ENCODE measurements around the gene TMEM187.

The TMEM187 gene

DNA sequence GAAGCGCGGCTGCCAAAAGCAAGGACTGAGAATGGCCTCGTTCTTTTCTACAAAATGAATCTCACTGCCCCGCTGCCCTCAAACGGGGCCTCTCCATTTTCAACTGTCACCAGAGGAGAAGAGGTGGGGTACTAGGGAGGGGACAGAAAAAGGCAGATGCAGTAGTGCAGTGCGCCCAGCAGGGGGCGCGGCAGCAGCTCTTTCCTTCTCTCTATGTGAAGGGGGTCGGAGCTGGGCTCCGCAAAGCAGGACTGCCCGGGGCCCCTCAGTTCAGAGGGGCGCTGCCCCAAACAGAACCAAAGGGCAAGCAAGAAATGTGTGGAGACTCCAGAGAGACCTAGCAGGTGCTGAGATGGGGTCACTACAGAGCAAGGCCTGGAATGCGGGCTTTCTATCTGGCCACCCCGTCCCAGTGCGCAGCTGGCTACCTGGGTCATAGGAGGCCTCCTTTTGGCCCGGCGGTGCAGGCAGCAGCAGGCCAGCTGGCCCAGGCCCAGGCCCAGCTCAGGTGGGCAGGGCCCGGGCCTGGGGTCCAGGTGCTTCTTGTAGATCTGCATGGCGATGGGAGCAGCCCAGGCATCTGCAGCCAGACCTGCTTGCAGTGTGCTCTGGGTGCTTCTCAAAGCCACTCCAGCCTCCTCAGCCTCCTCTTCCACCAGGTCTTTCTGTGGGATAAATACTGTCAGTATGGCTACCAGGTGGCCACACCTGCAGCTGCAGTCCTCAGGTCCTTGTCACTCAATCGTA, 41.2 kb downstream of the TMEM187 start:
- Histone ChIP-seq H3K27me3 (ENCODE audit: insufficient read depth, low read length) (no peaks in the 10 kb centered on the region), H3K4me3 (ENCODE audit: low read length) (no peak overlapping the region), H3K4me1 (ENCODE audit: insufficient read depth, low read length) (no peaks in the 10 kb centered on the region), H3K36me3 (ENCODE audit: insufficient read depth, low read depth, low read length) (peaks cover 17% of the 10 kb centered on the region; the same call in 1 of the 2 replicates), H3K9me3 (ENCODE audit: insufficient read depth, low read depth, low read length) (no peaks in the 10 kb centered on the region), H3K9ac (ENCODE audit: low read depth, low read length) (no peak overlapping the region), H3K27ac (ENCODE audit: low read length) (no peak overlapping the region)

GRCh38 chrX:154014429-154015380, 42.2 kb downstream of the TMEM187 start:
- H3K36me3 ChIP-seq (ENCODE audit: insufficient read depth, low read depth, low read length): peaks cover 17% of the 10 kb centered on the region; the same call in 1 of the 2 replicates
- H3K9me3 ChIP-seq (ENCODE audit: insufficient read depth, low read depth, low read length): no peaks in the 10 kb centered on the region
- H3K4me1 ChIP-seq (ENCODE audit: insufficient read depth, low read length): no peaks in the 10 kb centered on the region
- H3K27ac ChIP-seq (ENCODE audit: low read length): no peak overlapping the region
- no peak overlapping the region for H3K4me3 ChIP-seq (ENCODE audit: low read length)
- H3K27me3 ChIP-seq (ENCODE audit: insufficient read depth, low read length): no peaks in the 10 kb centered on the region
- no peak overlapping the region for H3K9ac ChIP-seq (ENCODE audit: low read depth, low read length)

DNA sequence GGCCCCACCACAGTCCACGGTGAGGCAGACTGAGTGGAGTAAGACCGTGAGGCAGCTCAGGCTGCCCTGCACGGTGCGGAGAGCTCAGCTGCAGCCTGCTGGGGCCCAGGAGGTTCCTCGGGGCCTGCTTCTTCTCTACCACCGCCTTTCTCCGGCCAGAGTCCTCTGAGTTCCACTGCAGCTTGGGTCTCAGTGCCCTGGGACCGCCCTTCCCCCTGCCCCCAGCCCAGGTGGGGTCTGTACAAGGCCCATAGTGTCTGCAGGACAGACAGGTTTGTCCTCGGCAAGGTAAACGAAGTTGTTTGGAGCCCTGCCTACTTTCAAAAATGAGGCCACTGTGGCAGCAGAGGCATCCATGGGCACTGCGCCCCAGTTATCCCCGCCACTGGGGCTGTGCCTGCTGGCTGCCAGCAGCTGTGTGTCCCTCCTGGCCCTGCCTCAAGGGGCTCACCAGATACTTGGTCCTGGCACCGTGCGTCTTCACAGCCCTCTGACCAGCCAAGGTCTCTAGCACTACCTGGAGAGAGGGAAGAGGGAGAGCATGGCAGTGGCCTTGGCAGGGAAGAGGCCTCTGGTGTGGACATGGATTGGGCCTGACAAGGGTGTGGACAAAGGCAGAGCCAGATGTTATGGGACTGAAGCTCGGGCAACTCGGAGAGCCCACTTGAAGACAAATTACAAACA, 43.2 kb downstream of the TMEM187 start:
- H3K27me3 ChIP-seq (ENCODE audit: insufficient read depth, low read length): no peaks in the 10 kb centered on the region
- peaks cover 17% of the 10 kb centered on the region; the same call in 1 of the 2 replicates for H3K36me3 ChIP-seq (ENCODE audit: insufficient read depth, low read depth, low read length)
- H3K4me3 ChIP-seq (ENCODE audit: low read length): no peak overlapping the region
- no peaks in the 10 kb centered on the region for H3K9me3 ChIP-seq (ENCODE audit: insufficient read depth, low read depth, low read length)
- no peak overlapping the region for H3K9ac ChIP-seq (ENCODE audit: low read depth, low read length)
- 0 out of 2 replicates have a peak, but pooled peaks cover 2% of the 10 kb centered on the region for H3K4me1 ChIP-seq (ENCODE audit: insufficient read depth, low read length)
- H3K27ac ChIP-seq (ENCODE audit: low read length): no peak overlapping the region

DNA sequence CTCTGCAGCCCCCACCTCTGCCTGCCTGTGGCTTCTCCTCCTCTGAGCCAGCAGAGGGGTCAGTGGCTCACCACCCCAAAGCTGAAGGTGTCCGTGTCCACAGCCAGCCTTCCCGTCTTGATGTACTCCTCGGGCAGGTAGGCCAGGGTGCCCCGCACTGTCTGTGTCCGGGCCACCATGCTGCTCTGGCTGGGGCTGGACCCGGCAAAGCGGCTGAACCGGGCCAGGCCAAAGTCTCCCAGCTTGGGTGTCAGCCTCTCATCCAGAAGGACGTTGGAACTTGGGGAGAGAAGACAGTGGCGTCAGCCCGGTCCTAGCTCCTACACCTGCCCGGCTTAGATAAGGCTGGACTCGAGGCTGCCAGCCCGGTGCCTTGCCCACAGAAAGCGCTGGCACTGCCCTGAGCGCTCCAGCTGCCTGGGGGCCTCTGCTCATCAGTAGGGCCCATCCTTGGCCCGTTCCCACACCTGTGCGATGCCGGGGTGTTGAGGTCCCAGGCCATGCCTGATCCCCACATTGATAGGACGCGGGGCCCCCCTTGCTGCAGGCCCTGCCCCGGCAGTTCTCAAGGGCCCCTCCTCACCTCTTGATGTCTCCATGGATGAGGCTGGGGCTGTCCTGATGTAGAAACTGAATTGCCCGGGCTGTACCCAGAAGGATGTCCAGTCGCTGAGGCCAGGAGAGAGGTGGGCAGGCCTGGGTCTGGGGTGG, 44.0 kb downstream of the TMEM187 start:
- H3K27ac ChIP-seq (ENCODE audit: low read length): no peak overlapping the region
- H3K4me1 ChIP-seq (ENCODE audit: insufficient read depth, low read length): 0 out of 2 replicates have a peak, but pooled peaks cover 5% of the 10 kb centered on the region
- H3K4me3 ChIP-seq (ENCODE audit: low read length): no peak overlapping the region
- H3K9ac ChIP-seq (ENCODE audit: low read depth, low read length): no peak overlapping the region
- peaks cover 14% of the 10 kb centered on the region; the same call in 1 of the 2 replicates for H3K36me3 ChIP-seq (ENCODE audit: insufficient read depth, low read depth, low read length)
- H3K27me3 ChIP-seq (ENCODE audit: insufficient read depth, low read length): no peaks in the 10 kb centered on the region
- no peaks in the 10 kb centered on the region for H3K9me3 ChIP-seq (ENCODE audit: insufficient read depth, low read depth, low read length)

GRCh38 chrX:154017766-154018517, 45.4 kb downstream of the TMEM187 start:
- no peak overlapping the region for H3K4me3 ChIP-seq (ENCODE audit: low read length)
- no peaks in the 10 kb centered on the region for H3K9me3 ChIP-seq (ENCODE audit: insufficient read depth, low read depth, low read length)
- H3K27me3 ChIP-seq (ENCODE audit: insufficient read depth, low read length): no peaks in the 10 kb centered on the region
- H3K36me3 ChIP-seq (ENCODE audit: insufficient read depth, low read depth, low read length): peaks cover 9% of the 10 kb centered on the region; the same call in 1 of the 2 replicates
- H3K9ac ChIP-seq (ENCODE audit: low read depth, low read length): no peak overlapping the region
- H3K4me1 ChIP-seq (ENCODE audit: insufficient read depth, low read length): peaks cover 12% of the 10 kb centered on the region; the same call in 1 of the 2 replicates
- no peak overlapping the region for H3K27ac ChIP-seq (ENCODE audit: low read length)

- H3K9ac ChIP-seq (ENCODE audit: low read depth, low read length): no peak overlapping the region; the same call in 1 of the 2 replicates
- H3K27ac ChIP-seq (ENCODE audit: low read length): no peak overlapping the region
- H3K36me3 ChIP-seq (ENCODE audit: insufficient read depth, low read depth, low read length): peaks cover 9% of the 10 kb centered on the region; the same call in 1 of the 2 replicates
- H3K4me3 ChIP-seq (ENCODE audit: low read length): peak overlapping the region; percentile 52; the same call in 1 of the 2 replicates
- peaks cover 12% of the 10 kb centered on the region; the same call in 1 of the 2 replicates for H3K4me1 ChIP-seq (ENCODE audit: insufficient read depth, low read length)
- no peaks in the 10 kb centered on the region for H3K9me3 ChIP-seq (ENCODE audit: insufficient read depth, low read depth, low read length)
- no peaks in the 10 kb centered on the region for H3K27me3 ChIP-seq (ENCODE audit: insufficient read depth, low read length)
These were observed 46.0 kb downstream of the TMEM187 start for GRCh38 chrX:154018518-154019060.

DNA sequence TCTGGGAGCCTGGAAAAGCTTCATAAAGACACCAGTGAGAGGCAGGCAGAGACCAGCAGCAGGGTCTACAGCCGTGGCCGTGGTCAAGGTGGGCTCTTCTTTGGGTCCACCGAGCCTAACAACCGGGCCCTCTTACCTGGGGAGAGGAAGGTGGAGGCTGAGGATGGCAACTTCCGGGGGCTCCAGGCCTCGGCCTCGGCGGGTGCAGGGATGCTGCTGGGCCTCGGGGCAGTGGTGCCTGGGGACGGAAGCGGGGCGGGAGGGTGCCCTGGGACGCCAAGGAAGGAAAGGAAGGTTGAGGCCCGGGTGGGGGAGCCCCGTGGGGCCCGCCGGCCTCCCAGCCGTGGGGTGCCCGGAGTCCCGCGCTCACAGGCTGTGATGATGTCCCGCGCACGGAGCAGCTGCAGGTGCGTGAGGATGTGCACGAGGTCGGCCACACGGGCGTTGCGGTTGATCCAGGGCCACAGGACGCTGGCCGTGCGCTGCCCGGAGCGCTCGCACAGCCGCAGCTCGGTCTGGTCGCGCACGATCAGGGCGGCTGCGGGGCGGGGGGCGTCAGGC, 46.6 kb downstream of the TMEM187 start:
- H3K36me3 ChIP-seq (ENCODE audit: insufficient read depth, low read depth, low read length): peaks cover 9% of the 10 kb centered on the region; the same call in 1 of the 2 replicates
- no peak overlapping the region; the same call in 1 of the 2 replicates for H3K9ac ChIP-seq (ENCODE audit: low read depth, low read length)
- H3K4me1 ChIP-seq (ENCODE audit: insufficient read depth, low read length): peaks cover 12% of the 10 kb centered on the region; the same call in 1 of the 2 replicates
- H3K27me3 ChIP-seq (ENCODE audit: insufficient read depth, low read length): no peaks in the 10 kb centered on the region
- H3K27ac ChIP-seq (ENCODE audit: low read length): no peak overlapping the region
- H3K9me3 ChIP-seq (ENCODE audit: insufficient read depth, low read depth, low read length): no peaks in the 10 kb centered on the region
- peak overlapping the region; percentile 52; the same call in 1 of the 2 replicates for H3K4me3 ChIP-seq (ENCODE audit: low read length)

DNA sequence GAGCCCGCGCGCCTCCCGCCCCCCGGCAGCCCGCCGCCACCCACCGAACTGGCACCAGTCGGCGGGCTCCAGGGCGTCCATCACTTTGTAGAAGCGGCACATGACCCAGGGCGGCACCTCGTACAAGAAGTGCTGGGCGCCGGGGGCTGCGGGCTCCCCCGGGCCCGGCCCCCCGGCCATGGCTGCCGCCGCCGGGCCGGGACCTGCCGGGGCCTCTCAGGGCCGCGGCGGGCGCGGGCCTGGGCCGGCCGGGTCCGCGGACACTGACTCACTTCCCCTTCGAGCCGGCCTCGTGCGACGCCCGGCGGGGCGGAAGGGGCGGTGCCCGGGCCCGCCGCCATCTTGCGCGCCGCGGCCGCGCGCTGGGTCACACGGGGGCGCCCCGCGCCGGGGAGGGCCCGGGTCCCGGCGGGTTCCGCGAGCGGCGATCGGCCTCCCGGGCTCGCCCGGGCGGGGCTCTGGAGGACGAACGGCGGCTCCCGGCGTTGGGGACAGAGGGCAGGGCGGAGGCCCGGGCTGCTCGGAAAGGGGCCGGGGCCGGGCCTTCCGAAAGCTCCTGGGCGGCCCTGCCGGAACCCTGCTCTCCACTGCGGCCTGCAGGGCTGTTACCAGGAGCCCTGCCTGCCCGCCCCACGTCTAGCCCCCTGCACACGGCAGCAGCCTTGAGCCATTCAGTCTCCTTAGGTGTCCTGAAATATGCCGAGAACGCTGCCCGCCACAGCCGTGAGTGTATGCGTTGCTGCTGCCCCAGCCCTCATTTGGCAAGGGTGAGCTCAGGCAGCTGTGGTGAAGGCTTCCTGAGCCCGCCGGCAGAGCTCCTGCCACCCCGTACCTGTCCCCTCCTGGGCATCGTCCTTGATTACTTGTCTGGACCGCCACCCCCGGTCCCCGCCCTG, 47.3 kb downstream of the TMEM187 start, which contains the start of gene IRAK1:
Gene IRAK1, minus strand, starts transcription at position 270 of the 896 bp plus-strand sequence. Its CDS starts 90 bp downstream, at position 180.
- Histone ChIP-seq H3K36me3 (ENCODE audit: insufficient read depth, low read depth, low read length) (peaks cover 9% of the 10 kb centered on the region; the same call in 1 of the 2 replicates), H3K4me1 (ENCODE audit: insufficient read depth, low read length) (peaks cover 12% of the 10 kb centered on the region; the same call in 1 of the 2 replicates), H3K27ac (ENCODE audit: low read length) (no peak within 1 kb of the TSS), H3K27me3 (ENCODE audit: insufficient read depth, low read length) (no peaks in the 10 kb centered on the region), H3K4me3 (ENCODE audit: low read length) (peak within 1 kb of the TSS; percentile 52), H3K9me3 (ENCODE audit: insufficient read depth, low read depth, low read length) (no peaks in the 10 kb centered on the region), H3K9ac (ENCODE audit: low read depth, low read length) (peak within 1 kb of the TSS; percentile 67; the same call in 1 of the 2 replicates)

DNA sequence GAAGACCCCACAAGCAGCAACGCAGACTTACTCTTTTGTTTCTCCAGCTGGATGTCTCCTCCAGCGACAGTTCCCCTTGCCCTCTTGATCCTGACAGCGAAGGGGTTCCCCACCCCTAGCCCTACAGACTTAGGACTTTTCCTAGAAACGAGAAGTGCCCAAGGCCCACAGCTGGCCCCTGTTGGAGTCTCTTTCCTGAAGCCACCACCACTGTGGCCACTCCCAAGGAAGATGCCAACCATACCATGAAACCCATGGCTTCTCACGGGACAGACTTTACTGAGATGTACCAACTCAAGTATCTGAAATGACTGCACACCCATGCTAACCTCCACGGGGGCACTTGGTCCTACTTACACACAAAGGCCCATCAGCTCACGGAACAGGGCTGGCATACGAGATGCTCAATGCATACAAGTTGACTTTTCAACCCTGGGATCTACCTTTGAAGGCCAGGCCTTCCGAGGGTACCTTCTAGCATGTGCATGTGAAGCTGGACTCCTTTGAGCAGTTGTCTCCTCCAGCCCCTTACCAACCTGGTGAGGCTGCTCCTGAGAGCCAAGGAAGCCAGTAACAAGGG, 48.1 kb downstream of the TMEM187 start:
- Histone ChIP-seq H3K9me3 (ENCODE audit: insufficient read depth, low read depth, low read length) (no peaks in the 10 kb centered on the region), H3K9ac (ENCODE audit: low read depth, low read length) (peak overlapping the region; percentile 67; the same call in 1 of the 2 replicates), H3K27ac (ENCODE audit: low read length) (no peak overlapping the region), H3K27me3 (ENCODE audit: insufficient read depth, low read length) (no peaks in the 10 kb centered on the region), H3K36me3 (ENCODE audit: insufficient read depth, low read depth, low read length) (peaks cover 9% of the 10 kb centered on the region; the same call in 1 of the 2 replicates), H3K4me3 (ENCODE audit: low read length) (peak overlapping the region; percentile 52), H3K4me1 (ENCODE audit: insufficient read depth, low read length) (peaks cover 12% of the 10 kb centered on the region; the same call in 1 of the 2 replicates)
